H4 (cell line): Measurements from ENCODE around the gene TPPP. TPM values are rescaled to one million over a fixed set of nuclear protein-coding genes. Genes with fewer than 3 reads are reported as not detected.
"Not testable (repeated sequence)": the region's sequence is repeated elsewhere in the genome, so short reads cannot be mapped to it uniquely, and the experiment has no call there.

ENCODE experiments used
- DNase-seq: peaks from one replicate; pipeline ENCODE4 v3.0.0-alpha.2; 2015; ENCODE audit warnings: low spot score
- total RNA-seq: library from RNA; depleted of rRNA; stranded (reverse); fragments of >200 nt; shearing (Covaris generic); gene quantifications from 2 replicates; pipeline ENCODE4 v1.2.3, GENCODE V29; 2014; rRNA removed

Gene TPPP
- total RNA-seq, result 0.85 and 0.90 TPM in 2 replicates

GRCh38 chr5:693271-694041 lies at the start of gene TPPP:
TSS of gene TPPP (minus strand) at chr5:693352. CDS start at chr5:678060, 15,292 bp downstream.
- DNase-seq, result peak; percentile 65

DNA sequence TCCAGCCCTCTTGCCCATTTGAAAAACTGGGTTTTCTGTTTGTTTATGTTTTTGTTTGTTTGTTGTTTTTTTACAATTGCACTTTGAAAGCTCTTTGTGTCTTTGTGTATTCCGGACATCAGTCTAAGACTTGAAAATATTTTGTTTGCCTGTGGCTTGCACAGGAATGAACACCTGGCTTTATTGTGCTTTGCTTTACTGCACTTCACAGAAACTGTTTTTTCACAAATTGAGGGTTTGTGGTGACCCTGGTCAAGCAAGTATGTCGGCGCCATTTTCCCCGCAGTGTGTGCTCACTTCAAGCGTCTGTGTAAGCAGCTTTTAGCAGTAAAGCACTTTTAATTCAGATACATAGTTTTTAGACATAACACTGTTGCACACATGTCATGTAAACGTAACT lies 49.1 kb upstream of the TPPP start:
- DNase-seq, result not testable (repeated sequence)

DNA sequence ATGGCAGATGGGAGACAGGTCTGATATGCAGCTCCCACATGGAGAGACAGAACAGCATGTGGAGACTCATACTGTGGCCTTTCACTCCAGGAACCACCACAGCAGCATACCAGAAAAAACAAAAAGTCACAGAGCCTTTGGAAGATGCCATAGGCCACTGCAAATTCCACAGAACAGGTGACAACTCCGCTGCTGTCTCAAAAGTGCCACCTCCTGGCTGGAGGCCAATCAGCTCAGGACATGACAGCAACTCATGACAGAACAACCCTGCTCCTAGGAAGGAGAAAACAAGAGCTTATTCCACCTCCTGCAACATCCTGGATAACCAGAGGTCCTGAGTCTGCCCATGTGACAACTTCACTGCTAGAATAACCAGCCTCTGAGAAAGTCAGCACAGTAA lies 41.0 kb upstream of the TPPP start:
- DNase-seq, result not testable (repeated sequence)

- not testable (repeated sequence) for DNase-seq
These were observed 39.8 kb upstream of the TPPP start for GRCh38 chr5:732754-733454.

GRCh38 chr5:729225-729624 lies 36.1 kb upstream of the TPPP start:
- not testable (repeated sequence) for DNase-seq

GRCh38 chr5:727087-727486 lies 33.9 kb upstream of the TPPP start:
- DNase-seq, result not testable (repeated sequence)

- not testable (repeated sequence) for DNase-seq
These were observed 30.7 kb upstream of the TPPP start for GRCh38 chr5:723865-724264.

DNA sequence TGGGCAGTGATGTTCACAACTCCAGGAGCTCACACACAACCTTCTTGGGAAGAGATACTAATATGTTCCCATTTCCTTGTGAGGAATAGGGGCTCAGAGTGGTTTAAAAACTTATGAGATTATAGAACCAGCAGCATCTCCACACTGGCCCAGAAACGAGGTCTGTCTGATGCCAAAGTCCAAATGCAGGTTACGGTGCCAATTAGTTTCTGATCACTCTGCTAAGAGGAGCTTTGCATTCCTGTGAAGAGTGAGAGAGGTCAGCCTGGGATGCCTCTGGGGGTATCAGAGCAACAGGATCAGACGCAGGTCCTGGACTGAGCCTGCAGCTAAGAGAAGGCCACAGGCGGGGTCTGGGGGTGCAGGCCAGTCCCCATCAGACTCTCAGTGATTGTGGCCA lies 30.2 kb upstream of the TPPP start:
- not testable (repeated sequence) for DNase-seq

DNA sequence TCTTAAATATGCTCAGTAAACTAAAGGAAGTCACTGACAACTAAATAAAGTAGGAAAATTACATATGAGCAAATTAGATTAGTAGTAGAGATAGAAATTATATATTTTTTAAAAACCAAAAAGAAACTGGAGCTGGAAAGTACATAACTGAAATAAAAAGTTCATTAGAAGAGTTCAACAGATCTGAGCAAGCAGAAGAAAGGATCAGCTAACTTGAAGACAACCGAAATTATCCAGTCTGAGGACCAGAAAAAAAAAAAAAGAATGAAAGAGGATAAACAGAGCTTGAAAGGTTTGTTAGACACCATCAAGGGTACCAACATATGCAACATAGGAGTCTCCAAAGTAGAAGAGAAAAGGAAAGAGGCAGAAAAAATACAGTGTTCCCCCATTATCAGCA lies 26.2 kb upstream of the TPPP start:
- DNase-seq, result not testable (repeated sequence)

DNA sequence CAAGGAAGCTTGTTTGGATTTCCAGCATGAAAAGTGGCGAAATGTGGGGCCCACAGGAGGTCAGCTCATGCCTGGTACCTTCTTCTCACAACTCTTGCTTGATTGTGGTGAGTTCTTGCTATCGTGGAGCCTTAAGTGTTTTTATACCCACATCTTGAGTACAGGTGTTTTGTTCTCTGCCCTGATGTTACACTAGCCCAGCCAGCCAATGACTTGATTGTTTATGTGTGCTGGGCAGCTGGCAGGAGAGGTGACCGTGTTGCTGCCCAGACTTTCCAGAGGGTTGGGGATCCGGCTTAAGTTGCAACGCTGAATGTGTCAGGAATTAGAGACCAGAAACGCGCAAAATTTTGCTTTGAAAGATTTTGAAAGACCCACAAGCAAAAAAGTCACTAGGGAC lies 24.0 kb upstream of the TPPP start:
- no peak for DNase-seq

- DNase-seq, result peak; percentile 64
These were observed 23.6 kb upstream of the TPPP start for GRCh38 chr5:716740-717139.

DNA sequence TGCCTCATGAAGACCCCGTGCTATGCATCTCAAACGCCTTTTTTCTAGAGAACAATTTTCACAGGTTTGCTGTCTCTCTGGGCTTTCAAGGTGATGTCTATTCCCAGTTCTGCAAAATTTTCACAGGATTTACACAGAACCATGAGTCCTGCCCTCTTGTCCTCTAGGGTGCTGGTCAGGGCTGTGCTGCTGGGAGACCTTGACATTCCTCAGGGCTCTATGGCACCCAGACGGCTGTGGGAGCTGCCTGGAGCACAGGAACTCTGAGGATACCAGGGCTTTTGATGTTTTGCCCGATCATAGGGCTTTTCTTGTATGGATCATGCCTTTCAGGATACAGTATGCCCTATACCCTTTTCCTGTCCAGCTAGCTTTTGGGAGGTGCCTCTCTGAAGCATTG lies 22.5 kb upstream of the TPPP start:
- not testable (repeated sequence) for DNase-seq

DNA sequence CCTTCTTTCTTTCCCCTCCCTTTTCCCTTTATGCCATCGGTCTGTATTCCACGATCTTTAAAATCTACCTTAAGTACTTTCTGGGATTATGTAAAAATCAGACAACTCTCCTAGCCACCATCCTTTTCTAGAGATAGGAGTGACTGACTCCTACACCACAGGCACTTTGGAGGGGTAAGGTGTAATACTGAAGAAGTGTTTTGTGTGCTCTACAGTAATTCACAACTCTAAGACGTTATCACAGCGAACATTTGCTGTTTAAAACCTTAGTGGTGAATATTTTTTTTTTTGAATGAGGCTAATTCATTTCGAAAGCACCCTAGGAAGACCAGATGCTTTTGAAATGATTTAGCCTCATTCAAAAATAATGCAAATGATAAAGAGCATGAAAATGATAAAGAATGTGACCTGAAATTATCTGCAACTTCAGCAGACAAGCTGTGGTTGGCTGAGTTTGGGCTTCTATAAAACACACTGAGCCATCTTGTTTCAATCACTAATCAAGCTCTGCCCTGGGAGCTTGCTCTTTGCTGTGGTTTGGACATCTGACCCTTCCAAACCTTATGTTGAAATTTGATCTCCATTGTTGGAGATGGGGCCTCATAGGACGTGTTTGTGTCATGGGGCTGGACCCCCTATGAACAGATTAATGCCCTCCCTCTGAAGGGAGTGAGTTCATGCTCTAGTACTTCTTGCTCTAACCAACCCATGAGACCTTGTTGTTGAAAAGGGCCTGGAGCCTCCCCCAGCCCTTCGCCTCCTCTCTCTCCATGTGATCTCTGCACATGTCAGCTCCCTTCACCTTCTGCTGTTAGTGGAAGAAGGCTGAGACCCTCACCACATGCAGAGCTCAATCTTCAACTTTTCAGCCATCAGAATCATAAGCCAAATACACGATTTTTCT lies 21.3 kb upstream of the TPPP start:
- not testable (repeated sequence) for DNase-seq

GRCh38 chr5:713686-714085 lies 20.5 kb upstream of the TPPP start:
- not testable (repeated sequence) for DNase-seq

- DNase-seq, result not testable (repeated sequence)
These were observed 15.8 kb upstream of the TPPP start for GRCh38 chr5:708848-709517.

- not testable (repeated sequence) for DNase-seq
These were observed 15.2 kb upstream of the TPPP start for GRCh38 chr5:708374-708773.

DNA sequence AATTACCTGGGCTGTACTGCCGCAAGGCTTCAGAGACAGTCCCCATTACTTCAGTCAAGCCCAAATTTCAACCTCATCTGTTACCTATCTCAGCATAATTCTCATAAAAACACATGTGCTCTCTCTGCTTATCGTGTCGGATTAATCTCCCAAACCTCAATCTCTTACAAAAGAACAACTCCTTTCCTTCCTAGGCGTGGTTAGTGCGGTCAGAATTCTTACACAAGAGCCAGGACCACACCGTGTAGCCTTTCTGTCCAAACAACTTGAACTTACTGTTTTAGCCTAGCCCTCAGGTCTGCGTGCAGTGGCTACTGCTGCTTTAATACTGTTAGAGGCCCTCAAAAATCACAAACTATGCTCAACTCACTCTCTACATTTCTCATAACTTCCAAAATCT lies 13.0 kb upstream of the TPPP start:
- DNase-seq, result not testable (repeated sequence)

GRCh38 chr5:696753-697702 lies 3.9 kb upstream of the TPPP start:
- DNase-seq, result not testable (repeated sequence)

DNA sequence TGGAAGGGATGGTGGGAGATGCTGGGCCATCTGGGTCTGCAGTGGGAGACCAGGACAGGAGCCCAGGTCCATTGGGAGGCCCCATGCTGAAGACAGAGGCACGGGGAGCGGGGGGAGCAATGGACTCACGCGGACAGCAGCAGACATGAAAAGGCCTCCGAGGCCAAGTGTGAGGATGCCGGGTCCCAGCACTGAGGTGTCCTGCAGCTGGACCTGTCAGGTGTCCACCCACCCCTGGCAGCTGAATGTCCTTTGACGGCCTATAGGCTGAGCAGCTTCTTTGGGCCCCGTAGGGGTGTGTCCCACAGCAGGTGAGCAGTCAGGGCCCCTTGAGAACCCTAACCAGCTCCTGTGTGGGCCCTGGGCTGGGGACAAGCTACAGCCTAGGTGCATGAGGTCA lies 3.0 kb upstream of the TPPP start:
- not testable (repeated sequence) for DNase-seq

- not testable (repeated sequence) for DNase-seq
These were observed 2.3 kb upstream of the TPPP start for GRCh38 chr5:695475-695874.
